GM12801 (cell line): ENCODE results near the gene CDK14.

Experiments used
- CTCF ChIP-seq: IDR thresholded peaks from one replicate; pipeline ENCODE4 v1.5.1; 2011; ENCODE audit warnings: control low read depth; ENCODE audit not compliant: insufficient read length; ENCODE audit errors: extremely low read depth

The CDK14 gene

DNA sequence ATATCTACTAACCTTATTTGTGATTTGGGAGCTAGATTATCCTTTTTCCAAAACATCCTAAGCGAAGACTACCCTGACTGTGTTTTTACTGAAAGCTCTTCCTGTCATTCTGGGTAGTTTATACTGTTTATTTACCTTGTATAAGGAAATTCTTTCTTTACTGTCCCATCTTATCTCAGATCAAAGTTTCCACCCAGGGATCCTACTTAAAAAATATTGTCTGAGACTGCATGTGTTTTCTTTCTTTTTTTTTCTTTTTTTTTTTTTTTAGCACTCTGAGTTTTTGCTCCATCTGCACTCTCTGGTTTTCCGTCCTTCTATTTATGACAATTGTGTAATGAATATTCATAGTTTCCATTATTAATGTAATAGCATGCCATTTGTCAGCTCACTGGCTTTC lies 26.5 kb downstream of the CDK14 start:
- no peak for TF ChIP-seq CTCF

- no peak for TF ChIP-seq CTCF
Measured at GRCh38 chr7:90624225-90624911, 28.2 kb downstream of the CDK14 start.

GRCh38 chr7:90625051-90625450 lies 28.9 kb downstream of the CDK14 start:
- no peak for TF ChIP-seq CTCF

DNA sequence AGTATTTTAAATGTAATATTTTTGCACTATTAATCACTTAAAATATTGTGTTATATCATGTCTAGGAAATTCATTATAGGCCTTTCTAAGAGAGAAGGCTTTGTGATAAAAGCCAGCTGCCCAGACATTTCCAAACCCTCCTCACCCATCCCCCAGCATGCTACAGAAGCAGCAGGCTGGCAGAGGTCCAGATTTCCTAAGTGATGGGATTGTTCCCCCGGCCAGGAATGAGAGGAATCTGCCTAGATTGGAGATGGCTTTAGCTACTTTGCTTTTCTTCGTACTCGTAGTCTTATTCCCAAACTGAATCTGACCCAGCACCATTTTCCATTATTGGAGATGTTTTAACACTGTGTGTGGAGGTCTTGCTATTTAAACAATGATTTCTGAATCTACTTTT lies 29.4 kb downstream of the CDK14 start:
- TF ChIP-seq CTCF = no peak

DNA sequence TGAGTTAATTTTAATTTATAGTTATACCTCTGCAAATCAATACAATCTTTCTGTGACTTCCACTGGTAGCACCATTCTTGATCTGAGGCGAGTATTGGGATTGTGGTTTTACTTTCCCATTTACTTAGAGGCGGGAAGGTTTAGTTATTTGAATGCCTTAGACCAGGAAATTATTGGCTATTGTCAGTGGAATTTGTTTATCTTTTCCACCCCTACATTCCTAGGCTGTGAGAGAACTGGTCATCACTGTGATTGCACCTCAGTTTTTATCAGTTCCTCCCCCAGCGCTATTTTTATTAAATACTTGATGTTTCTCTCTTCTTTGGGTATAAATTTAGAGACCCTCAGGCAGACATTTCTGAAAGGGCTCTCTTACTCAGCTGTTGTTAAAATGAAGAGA lies 29.9 kb downstream of the CDK14 start:
- TF ChIP-seq CTCF = no peak

GRCh38 chr7:90629297-90629918 lies 33.3 kb downstream of the CDK14 start:
- TF ChIP-seq CTCF = no peak

GRCh38 chr7:90631502-90631901 lies 35.4 kb downstream of the CDK14 start:
- no peak for TF ChIP-seq CTCF
